ENCODE measurements around the gene ZNF407. TPM values are rescaled to one million over a fixed set of nuclear protein-coding genes. Genes with fewer than 3 reads are reported as not detected.

Gene ZNF407
- total and polyA plus RNA-seq, 2 of the 13 experiments (the other 11 are each of a cell fraction or from before 2014, with no cell fraction given), result 2.3 to 8.7 TPM

GRCh38 chr18:74645679-74646078 is 48.0 kb downstream of the ZNF407 start:
- FAIRE-seq (no peak), ATAC-seq (no peak), DNase-seq (ENCODE audit: low spot score) (no peak)
- TF ChIP-seq STAT5B (CRISPR knock-in tag; IDR thresholded peaks at IDR 0.05), result no peak
- TF ChIP-seq ZNF101 (CRISPR knock-in tag; IDR thresholded peaks at IDR 0.05; ENCODE audit: borderline replicate concordance, low read depth), result no peak
- TF ChIP-seq LRRFIP1 (CRISPR knock-in tag; conservative IDR thresholded peaks at IDR 0.05), result no peak
- TF ChIP-seq ZNF761 (CRISPR knock-in tag; conservative IDR thresholded peaks at IDR 0.05), result no peak
- no peak for TF ChIP-seq HMG20B (CRISPR knock-in tag; conservative IDR thresholded peaks at IDR 0.05)
- Histone ChIP-seq H3K36me3 (replicated peaks in 1 of 2; ENCODE audit: control insufficient read depth in 1 of 2, insufficient read depth in 2 of 2, low read length in 2 of 2) (no peaks in the 10 kb centered on the region; a peak in 1 of 5 replicates), H4K20me1 (ENCODE audit: insufficient read depth, low read length) (no peaks in the 10 kb centered on the region), H3K9me3 (ENCODE audit: low read length) (no peaks in the 10 kb centered on the region), H3K4me1 (ENCODE audit: insufficient read depth, low read length) (no peaks in the 10 kb centered on the region), H3K79me2 (ENCODE audit: insufficient read depth, low read length) (no peaks in the 10 kb centered on the region), H2AFZ (ENCODE audit: low read length) (no peak overlapping the region), H3K4me3 (replicated peaks in 1 of 3; ENCODE audit: insufficient read depth in 1 of 3, low read depth in 2 of 3, low read length in 3 of 3) (no peak overlapping the region), H3K9ac (ENCODE audit: insufficient read depth, low read depth, low read length) (no peak overlapping the region), H3K27me3 (ENCODE audit: control insufficient read depth in 1 of 2, insufficient read depth in 2 of 2, low read length in 2 of 2) (no peaks in the 10 kb centered on the region), H3K27ac (ENCODE audit: extremely low read length, insufficient read depth, low read length) (no peak overlapping the region), H3K4me2 (ENCODE audit: low read depth, low read length) (no peak overlapping the region)
- ChIA-PET POLR2A (no interaction called here), CTCF (ENCODE audit: low intra/inter-chr PET ratio, low total read pairs) (no interaction called here)
- WGBS (ENCODE audit: low lambda C conversion rate), result 96% methylated on average over 2 of the region's 2 CpGs
- in situ Hi-C loops (cut with HindIII; ENCODE audit: extremely low pct_ligation_motif_present, low pct_unique_long_range_greater_than_20kb), result no loop called here
- intact Hi-C loops (cut with micrococcal nuclease; ENCODE audit: unreplicated experiment), result no loop called here
- BruUV-seq (replicated peaks), result no TSS peak
